OCI-LY7 (cell line): Measurements from ENCODE around the gene C20orf204. TPM values are rescaled to one million over a fixed set of nuclear protein-coding genes. Genes with fewer than 3 reads are reported as not detected.

ENCODE experiments used
- BruUV-seq: library from RNA; stranded (reverse); fragments of 400-500 nt; replicated peaks from 2 replicates; lab custom pipeline; 2021; lab: Mats Ljungman, UMichigan
- CTCF ChIA-PET: fragments of 300-600 bp; sonication (Branson Sonifier 250); formaldehyde crosslinking; loops from one replicate; lab custom pipeline; 2022; ENCODE audit warnings: antibody characterized with exemption; ENCODE audit not compliant: unreplicated experiment; lab: Charles Lee
- POLR2A ChIA-PET: fragments of 300-600 bp; sonication (Branson Sonifier 250); formaldehyde crosslinking; loops from one replicate; lab custom pipeline; 2022; ENCODE audit warnings: antibody characterized with exemption; lab: Charles Lee
- DNase-seq: peaks from one replicate; pipeline ENCODE4 v3.0.0-alpha.2; 2015; ENCODE audit warnings: low spot score
- H2AFZ ChIP-seq: fragments of 200-600 bp; sonication (generic), shearing (Covaris generic); 2 replicates; pipeline ENCODE4 v1.6.1; 2014; ENCODE audit warnings: mild to moderate bottlenecking, antibody characterized with exemption, low read length, moderate library complexity
- H3K27ac ChIP-seq: fragments of 200-600 bp; sonication (generic); 2 replicates; pipeline ENCODE4 v1.5.1; 2014; ENCODE audit warnings: mixed run types, low read depth, mild to moderate bottlenecking, moderate library complexity, low read length, inconsistent platforms; ENCODE audit not compliant: poor library complexity, severe bottlenecking
- H3K36me3 ChIP-seq: fragments of 200-600 bp; sonication (generic); 2 replicates; pipeline ENCODE4 v1.6.1; 2014; ENCODE audit warnings: mild to moderate bottlenecking, antibody characterized with exemption, low read length, moderate library complexity, mixed read lengths; ENCODE audit not compliant: insufficient read depth
- H3K4me1 ChIP-seq: fragments of 200-600 bp; sonication (generic); 2 replicates; pipeline ENCODE4 v1.5.1; 2014; ENCODE audit warnings: mild to moderate bottlenecking, low read length; ENCODE audit not compliant: insufficient read depth, poor library complexity, severe bottlenecking
- H3K4me2 ChIP-seq: fragments of 200-600 bp; sonication (generic); 2 replicates; pipeline ENCODE4 v1.6.1; 2014; ENCODE audit warnings: mild to moderate bottlenecking, low read length
- H3K4me3 ChIP-seq: fragments of 200-600 bp; sonication (generic); 2 replicates; pipeline ENCODE4 v1.5.1; 2014; ENCODE audit warnings: mild to moderate bottlenecking, low read depth, low read length; ENCODE audit not compliant: poor library complexity, severe bottlenecking
- H3K79me2 ChIP-seq: fragments of 200-600 bp; sonication (generic); 2 replicates; pipeline ENCODE4 v1.6.1; 2016; ENCODE audit warnings: low read depth, mild to moderate bottlenecking, low read length, moderate library complexity, mixed read lengths; ENCODE audit not compliant: insufficient read depth
- H3K9me2 ChIP-seq: fragments of 200-600 bp; sonication (generic); 2 replicates; pipeline ENCODE4 v1.6.1; 2016; ENCODE audit warnings: mild to moderate bottlenecking, low read length, mixed read lengths; ENCODE audit not compliant: insufficient read depth
- H3K9me3 ChIP-seq: fragments of 200-600 bp; sonication (generic); 2 replicates; pipeline ENCODE4 v1.6.1; 2014; ENCODE audit warnings: mild to moderate bottlenecking, mixed run types, low read length, mixed read lengths
- H4K20me1 ChIP-seq: fragments of 200-600 bp; sonication (generic); 2 replicates; pipeline ENCODE4 v1.6.1; 2014; ENCODE audit warnings: mild to moderate bottlenecking, antibody characterized with exemption, low read length, moderate library complexity, mixed read lengths; ENCODE audit not compliant: insufficient read depth
- EZH2phosphoT487 ChIP-seq: fragments of 200-600 bp; sonication (generic); IDR thresholded peaks from 2 replicates; pipeline ENCODE4 v1.6.1; 2018; ENCODE audit warnings: low read depth, borderline replicate concordance, mild to moderate bottlenecking, mixed run types, antibody characterized with exemption, low read length, moderate library complexity, mixed read lengths
- intact Hi-C: fragments of 100-400 bp; cut with micrococcal nuclease; formaldehyde crosslinking; loops from one replicate; pipeline ENCODE4 v1.10.0; 2022; ENCODE audit not compliant: unreplicated experiment
- total RNA-seq, 2 experiments: library from RNA; depleted of rRNA in 1 of 2; stranded (reverse); fragments of >200 nt in 1 of 2; shearing (Covaris generic) in 1 of 2; gene quantifications; 2 replicates each; pipeline ENCODE4 v1.2.3, GENCODE V29; 2014 to 2022
- TF ChIP-seq, protein P1 (sequence below): fragments of 200-600 bp; sonication (generic); conservative IDR thresholded peaks from 2 replicates; pipeline ENCODE4 v1.5.1; 2014; ENCODE audit warnings: mild to moderate bottlenecking, antibody characterized with exemption, low read length, moderate library complexity, mixed read lengths

Gene C20orf204
- total RNA-seq, 2 experiments from 2014 or later = 3.5 to 6.7 TPM

DNA sequence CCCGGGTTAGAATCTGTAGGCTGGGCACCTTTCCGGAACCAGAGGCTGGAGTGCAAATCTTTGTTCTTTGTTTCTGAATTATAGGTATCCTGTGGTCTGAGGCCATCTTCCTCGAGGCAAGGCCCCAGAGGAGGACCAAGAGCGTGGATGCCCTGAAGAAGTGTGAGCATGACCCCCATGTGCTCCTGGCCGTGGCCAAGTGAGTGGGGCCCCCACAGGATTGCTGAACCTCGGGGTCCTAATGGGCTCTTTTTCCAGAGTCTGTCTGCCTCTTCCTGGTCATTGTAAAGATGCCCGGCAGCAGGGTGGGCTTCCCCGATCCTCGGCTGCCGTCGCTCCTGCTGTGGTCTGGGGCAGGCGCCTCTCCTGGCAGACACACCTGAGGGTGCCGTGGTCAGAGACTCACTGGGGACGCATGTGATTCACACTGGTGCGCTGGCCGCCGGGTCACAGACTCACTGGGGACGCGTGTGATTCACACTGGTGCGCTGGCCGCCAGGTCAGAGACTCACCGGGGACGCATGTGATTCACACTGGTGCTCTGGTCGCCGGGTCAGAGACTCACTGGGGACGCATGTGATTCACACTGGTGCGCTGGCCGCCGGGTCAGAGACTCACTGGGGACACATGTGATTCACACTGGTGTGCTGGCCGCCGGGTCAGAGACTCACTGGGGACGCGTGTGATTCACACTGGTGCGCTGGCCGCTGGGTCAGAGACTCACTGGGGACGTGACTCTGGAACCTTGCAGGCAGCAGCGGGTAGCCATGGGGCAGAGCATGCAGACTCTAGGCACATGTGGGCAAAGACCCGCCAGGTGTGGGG, 6.5 kb upstream of the C20orf204 start:
- Histone ChIP-seq H3K4me3 (no peak overlapping the region), H4K20me1 (no peaks in the 10 kb centered on the region), H2AFZ (no peak overlapping the region), H3K27ac (no peak overlapping the region), H3K79me2 (no peaks in the 10 kb centered on the region), H3K4me2 (no peak overlapping the region), H3K36me3 (peaks cover 88% of the 10 kb centered on the region), H3K9me3 (no peaks in the 10 kb centered on the region), H3K9me2 (no peaks in the 10 kb centered on the region), H3K4me1 (no peaks in the 10 kb centered on the region)
- ChIA-PET POLR2A (no interaction called here), CTCF (no interaction called here)
- TF ChIP-seq EZH2phosphoT487 = no peak
- TF ChIP-seq, protein P1, sequence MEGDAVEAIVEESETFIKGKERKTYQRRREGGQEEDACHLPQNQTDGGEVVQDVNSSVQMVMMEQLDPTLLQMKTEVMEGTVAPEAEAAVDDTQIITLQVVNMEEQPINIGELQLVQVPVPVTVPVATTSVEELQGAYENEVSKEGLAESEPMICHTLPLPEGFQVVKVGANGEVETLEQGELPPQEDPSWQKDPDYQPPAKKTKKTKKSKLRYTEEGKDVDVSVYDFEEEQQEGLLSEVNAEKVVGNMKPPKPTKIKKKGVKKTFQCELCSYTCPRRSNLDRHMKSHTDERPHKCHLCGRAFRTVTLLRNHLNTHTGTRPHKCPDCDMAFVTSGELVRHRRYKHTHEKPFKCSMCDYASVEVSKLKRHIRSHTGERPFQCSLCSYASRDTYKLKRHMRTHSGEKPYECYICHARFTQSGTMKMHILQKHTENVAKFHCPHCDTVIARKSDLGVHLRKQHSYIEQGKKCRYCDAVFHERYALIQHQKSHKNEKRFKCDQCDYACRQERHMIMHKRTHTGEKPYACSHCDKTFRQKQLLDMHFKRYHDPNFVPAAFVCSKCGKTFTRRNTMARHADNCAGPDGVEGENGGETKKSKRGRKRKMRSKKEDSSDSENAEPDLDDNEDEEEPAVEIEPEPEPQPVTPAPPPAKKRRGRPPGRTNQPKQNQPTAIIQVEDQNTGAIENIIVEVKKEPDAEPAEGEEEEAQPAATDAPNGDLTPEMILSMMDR = no peak
- DNase-seq = no peak
- BruUV-seq = no TSS peak
- intact Hi-C loops = no loop called here

DNA sequence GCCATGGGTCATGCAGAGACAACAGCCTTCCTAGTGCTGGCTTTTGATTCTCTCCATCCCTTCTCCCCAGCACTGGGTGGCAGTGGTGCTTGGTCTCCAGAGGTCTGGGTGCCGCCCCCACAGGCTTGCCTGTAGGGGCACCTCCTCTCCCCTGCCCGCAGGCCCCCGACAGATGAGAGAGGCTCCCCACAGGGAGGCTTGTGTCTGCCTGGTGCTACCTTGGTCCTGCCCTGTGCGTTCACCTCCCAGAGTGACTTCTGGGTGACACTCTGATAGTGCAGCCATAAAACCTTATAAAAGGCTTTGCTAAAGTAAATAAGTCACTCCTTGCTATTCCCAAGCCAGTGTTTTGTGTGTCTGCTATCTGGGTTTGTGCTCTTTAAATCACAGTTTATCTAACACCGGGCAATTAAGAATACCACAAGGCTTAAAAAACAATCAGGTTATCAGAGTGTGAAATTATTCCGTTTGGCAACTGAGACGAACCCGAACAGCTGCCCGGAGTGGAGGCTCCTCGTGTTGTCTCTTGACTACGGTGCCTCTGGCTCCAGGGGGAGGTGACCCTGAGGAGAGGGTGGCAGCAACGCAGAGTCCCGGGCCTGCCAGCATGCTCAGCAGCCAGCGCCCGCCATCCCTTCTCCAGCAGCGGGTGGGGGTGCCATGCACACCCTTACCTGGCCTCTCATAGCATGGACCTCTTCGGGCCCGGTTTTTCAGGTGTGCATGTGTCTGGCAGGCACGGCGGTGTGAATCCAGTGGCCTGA, 5.4 kb upstream of the C20orf204 start:
- no TSS peak for BruUV-seq

More for the DNA sequence above, 5.4 kb upstream of the C20orf204 start:
- TF ChIP-seq, protein P1 = no peak
- TF ChIP-seq EZH2phosphoT487 = no peak
- no peak overlapping the region for H3K4me2 ChIP-seq
- H4K20me1 ChIP-seq = no peaks in the 10 kb centered on the region
- no peak for DNase-seq
- H3K9me2 ChIP-seq = no peaks in the 10 kb centered on the region
- no peak overlapping the region for H3K27ac ChIP-seq
- intact Hi-C loops = no loop called here
- peaks cover 82% of the 10 kb centered on the region for H3K36me3 ChIP-seq
- no peak overlapping the region for H2AFZ ChIP-seq
- no peaks in the 10 kb centered on the region for H3K9me3 ChIP-seq
- H3K4me3 ChIP-seq = no peak overlapping the region
- CTCF ChIA-PET = no interaction called here
- H3K4me1 ChIP-seq = no peaks in the 10 kb centered on the region
- no peaks in the 10 kb centered on the region for H3K79me2 ChIP-seq
- POLR2A ChIA-PET = no interaction called here
